Hematopoietic multipotent progenitor cell treated with erythropoietin and hydrocortisone succinate and interleukin-3 and kit ligand, for 8 days (in vitro differentiated cells): Measurements from ENCODE around the gene NET1.
"Not testable (repeated sequence)": the region's sequence is repeated elsewhere in the genome, so short reads cannot be mapped to it uniquely, and the experiment has no call there.

ENCODE experiments used
- DNase-seq: peaks from one replicate; pipeline ENCODE4 v3.0.0-alpha.2; 2015

Gene NET1, protein sequence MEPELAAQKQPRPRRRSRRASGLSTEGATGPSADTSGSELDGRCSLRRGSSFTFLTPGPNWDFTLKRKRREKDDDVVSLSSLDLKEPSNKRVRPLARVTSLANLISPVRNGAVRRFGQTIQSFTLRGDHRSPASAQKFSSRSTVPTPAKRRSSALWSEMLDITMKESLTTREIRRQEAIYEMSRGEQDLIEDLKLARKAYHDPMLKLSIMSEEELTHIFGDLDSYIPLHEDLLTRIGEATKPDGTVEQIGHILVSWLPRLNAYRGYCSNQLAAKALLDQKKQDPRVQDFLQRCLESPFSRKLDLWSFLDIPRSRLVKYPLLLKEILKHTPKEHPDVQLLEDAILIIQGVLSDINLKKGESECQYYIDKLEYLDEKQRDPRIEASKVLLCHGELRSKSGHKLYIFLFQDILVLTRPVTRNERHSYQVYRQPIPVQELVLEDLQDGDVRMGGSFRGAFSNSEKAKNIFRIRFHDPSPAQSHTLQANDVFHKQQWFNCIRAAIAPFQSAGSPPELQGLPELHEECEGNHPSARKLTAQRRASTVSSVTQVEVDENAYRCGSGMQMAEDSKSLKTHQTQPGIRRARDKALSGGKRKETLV

GRCh38 chr10:5412277-5412941 is at the start of gene NET1:
TSS of gene NET1 (plus strand) at chr10:5412557. CDS start at chr10:5412693, 136 bp downstream.
- DNase-seq, result peak; percentile 89

DNA sequence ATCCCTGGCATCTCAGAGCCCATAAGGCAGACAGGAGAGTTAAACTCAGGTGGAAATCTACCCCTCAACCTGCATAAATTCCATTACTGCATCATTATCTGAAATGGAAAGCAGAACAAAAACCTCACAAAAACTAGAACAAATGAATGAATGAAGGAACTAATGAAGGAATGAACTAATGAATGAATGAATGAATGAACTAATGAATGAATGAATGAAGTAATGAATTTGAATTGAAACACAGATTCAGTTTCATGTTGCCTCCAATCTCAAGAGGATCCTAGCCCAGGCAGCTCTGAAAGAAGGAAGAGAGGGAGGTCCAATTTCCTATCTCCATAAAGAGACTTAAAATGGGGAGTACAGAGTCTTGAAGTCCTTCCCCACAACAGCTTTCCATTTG is 49.5 kb upstream of the NET1 start:
- no peak for DNase-seq

- DNase-seq, result no peak
These were observed 48.0 kb upstream of the NET1 start for GRCh38 chr10:5364374-5364773.

DNA sequence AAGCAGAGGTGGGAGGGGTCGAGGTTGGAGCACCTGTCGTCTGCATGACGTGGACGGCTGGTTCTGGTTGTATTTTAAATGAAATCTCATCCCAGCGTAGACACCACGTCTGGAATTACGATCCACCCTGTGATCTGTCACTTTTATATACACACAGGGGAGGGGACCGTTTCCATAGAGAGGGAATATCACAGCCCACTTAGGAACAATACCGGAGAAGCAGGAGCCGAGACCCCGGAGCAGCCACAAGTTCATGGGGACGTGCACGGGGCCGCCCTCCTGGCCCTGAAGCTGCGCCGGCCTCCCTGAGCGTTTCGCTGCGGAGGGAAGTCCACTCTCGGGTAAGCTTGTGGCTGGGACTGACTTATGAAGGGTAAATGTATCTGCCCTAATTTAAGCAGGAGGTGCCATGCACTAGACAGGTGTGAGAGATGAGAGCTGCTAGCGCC is 47.4 kb upstream of the NET1 start, which contains the start of gene UCN3:
UCN3 (plus strand) TSS at position 77 of the 449 bp plus-strand sequence. CDS start 8,755 bp downstream, outside the sequence.
- no peak for DNase-seq

DNA sequence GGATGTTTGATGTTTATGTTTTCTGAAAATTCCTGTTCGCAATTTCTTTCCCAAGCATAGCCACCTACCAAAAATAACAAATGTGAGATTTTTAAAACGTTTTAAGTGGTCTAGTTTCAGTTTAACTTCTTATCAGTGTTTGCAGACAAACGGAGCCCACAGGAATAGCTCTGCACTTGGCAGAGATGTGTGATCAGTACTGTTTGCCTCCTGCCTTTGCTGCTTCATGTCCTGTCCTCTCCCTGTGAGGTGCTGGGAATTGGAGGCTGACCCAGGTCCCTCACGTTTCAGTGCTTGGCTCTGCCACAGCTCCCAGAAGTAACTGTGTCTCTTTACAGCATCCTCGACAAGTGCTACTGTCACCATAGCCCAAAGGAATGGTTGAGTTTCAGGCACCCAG is 46.4 kb upstream of the NET1 start:
- peak; percentile 65 for DNase-seq

- no peak for DNase-seq
These were observed 42.8 kb upstream of the NET1 start for GRCh38 chr10:5369362-5370158.

GRCh38 chr10:5370493-5371352 is 41.6 kb upstream of the NET1 start:
- no peak for DNase-seq

- no peak for DNase-seq
These were observed 39.0 kb upstream of the NET1 start for GRCh38 chr10:5373307-5373706.

GRCh38 chr10:5373891-5374611 is 38.3 kb upstream of the NET1 start:
- DNase-seq, result no peak

- no peak for DNase-seq
These were observed 35.9 kb upstream of the NET1 start for GRCh38 chr10:5376450-5376849.

DNA sequence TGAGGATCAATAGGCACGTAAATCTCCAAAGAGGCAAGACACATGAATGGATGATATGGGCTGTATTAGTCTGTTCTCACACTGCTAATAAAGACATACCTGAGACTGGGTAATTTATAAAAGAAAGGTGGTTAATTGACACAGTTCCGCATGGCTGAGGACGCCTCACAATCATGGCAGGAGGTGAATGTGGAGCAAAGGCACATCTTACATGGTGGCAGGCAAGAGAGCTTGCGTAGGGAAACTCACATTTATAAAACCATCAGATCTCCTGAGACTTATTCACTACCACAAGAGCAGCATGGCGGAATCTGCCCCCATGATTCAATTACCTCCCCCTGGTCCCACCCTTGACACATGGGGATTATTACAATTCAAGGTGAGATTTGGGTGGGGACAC is 33.2 kb upstream of the NET1 start:
- not testable (repeated sequence) for DNase-seq

- not testable (repeated sequence) for DNase-seq
These were observed 32.0 kb upstream of the NET1 start for GRCh38 chr10:5380395-5380794.

- DNase-seq, result no peak
These were observed 31.2 kb upstream of the NET1 start for GRCh38 chr10:5381187-5381586.

DNA sequence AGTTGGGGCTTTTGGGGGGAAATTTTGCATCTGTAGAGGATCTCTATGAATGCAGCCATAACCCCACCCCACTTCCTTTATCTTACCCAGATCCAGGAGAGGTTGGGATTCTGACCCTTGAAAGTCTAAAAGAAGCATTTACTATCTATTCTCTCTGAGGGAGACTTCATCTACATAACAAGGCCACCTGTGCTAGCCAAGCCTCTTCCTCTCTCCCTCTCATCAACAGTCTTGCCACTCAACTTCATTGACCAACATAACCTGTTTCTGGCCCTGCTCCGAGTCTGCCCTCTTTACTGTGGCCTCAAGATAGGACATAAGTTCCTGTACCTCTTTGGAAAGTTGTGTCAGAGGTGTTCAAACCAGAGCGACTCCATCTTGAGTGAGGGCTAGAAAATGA is 27.1 kb upstream of the NET1 start:
- no peak for DNase-seq

GRCh38 chr10:5387169-5387568 is 25.2 kb upstream of the NET1 start:
- no peak for DNase-seq

GRCh38 chr10:5390607-5391205 is 21.7 kb upstream of the NET1 start:
- DNase-seq, result no peak

DNA sequence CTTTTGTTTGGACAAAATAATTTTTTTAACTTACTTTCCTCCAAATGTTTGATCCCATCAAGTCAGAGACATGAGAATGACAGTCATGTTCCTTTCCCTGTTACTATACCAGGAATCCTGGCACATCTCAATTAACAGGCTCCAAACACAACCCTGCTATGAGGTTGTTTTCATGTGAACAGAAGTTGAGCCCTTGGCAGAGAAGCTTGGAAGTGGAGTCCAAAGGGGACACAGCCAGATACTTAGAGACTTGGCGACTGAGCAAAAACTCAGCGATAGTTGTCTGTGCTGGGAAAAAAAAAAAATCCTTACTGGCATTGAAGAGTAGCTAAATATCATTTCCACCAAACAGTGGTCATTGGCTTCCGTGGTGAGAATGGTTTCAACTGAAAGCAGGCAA is 20.6 kb upstream of the NET1 start:
- no peak for DNase-seq

DNA sequence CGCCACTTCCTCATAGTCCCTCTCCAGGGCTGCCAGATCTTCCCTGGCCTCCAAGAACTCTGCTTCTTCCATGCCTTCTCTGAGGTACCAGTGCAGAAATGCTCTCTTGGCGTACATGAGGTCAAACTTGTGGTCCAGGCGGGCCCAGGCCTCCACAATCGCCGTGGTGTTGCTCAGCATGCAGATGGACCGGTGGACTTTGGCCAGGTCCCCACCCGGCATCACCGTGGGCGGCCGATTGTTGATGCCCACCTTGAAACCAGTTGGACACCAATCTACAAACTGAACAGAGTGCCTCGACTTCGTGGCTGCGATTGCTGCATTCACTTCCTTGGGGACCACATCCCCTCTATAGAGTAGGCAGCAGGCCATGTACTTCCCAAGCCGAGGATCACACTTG is 18.8 kb upstream of the NET1 start:
- no peak for DNase-seq

GRCh38 chr10:5395168-5395567 is 17.2 kb upstream of the NET1 start:
- no peak for DNase-seq

GRCh38 chr10:5396556-5397300 is 15.6 kb upstream of the NET1 start:
- DNase-seq, result no peak
